Choroid plexus epithelial cell (primary cell): Measurements from ENCODE around the gene WDR53.

Experiments
- DNase-seq: peaks from one replicate; pipeline ENCODE4 v3.0.0-alpha.2; 2010; ENCODE audit warnings: low read depth
- H3K4me3 ChIP-seq: 2 replicates; pipeline ENCODE4 v1.5.1; 2011; ENCODE audit warnings: low read depth, mild to moderate bottlenecking, control low read depth, low read length, moderate library complexity
- CTCF ChIP-seq: conservative IDR thresholded peaks from 2 replicates; pipeline ENCODE4 v1.5.1; 2011; ENCODE audit warnings: low read depth, mild to moderate bottlenecking, control low read depth, inconsistent platforms, low read length, moderate library complexity

The WDR53 gene

GRCh38 chr3:196506687-196507086, 61.7 kb downstream of the WDR53 start:
- no peak overlapping the region for H3K4me3 ChIP-seq
- TF ChIP-seq CTCF = no peak
- DNase-seq = no peak

- DNase-seq = no peak
- no peak overlapping the region for H3K4me3 ChIP-seq
- TF ChIP-seq CTCF = no peak
These were observed 63.8 kb downstream of the WDR53 start for GRCh38 chr3:196504556-196504955.
